Liver (tissue), 9 donors: ENCODE measurements around the gene ACTL9. TPM values are rescaled to one million over a fixed set of nuclear protein-coding genes. Genes with fewer than 3 reads are reported as not detected.

Source experiments
- DNase-seq: peaks from one replicate; pipeline ENCODE4 v3.0.0-alpha.2; 2017; ENCODE audit warnings: low spot score
- H3K27ac ChIP-seq, 2 donors: one replicate each; pipeline ENCODE4 v1.7.0; 2013; ENCODE audit warnings: inconsistent platforms in 2 of 2, low read length in 2 of 2, control low read depth in 1 of 2, low read depth in 1 of 2, mild to moderate bottlenecking in 1 of 2
- H3K27me3 ChIP-seq, 4 donors: one replicate each; pipeline versions ENCODE4 v1.6.1 to v1.7.0; 2013; ENCODE audit warnings: low read length in 3 of 4, inconsistent platforms in 1 of 4, mild to moderate bottlenecking in 1 of 4, moderate library complexity in 1 of 4; ENCODE audit not compliant: control insufficient read depth in 4 of 4, insufficient read depth in 4 of 4
- H3K36me3 ChIP-seq, 4 donors: one replicate each; pipeline versions ENCODE4 v1.6.1 to v1.7.0; 2013; ENCODE audit warnings: low read length in 3 of 4, mild to moderate bottlenecking in 3 of 4, low read depth in 1 of 4, moderate library complexity in 1 of 4; ENCODE audit not compliant: control insufficient read depth in 4 of 4, insufficient read depth in 3 of 4
- H3K4me1 ChIP-seq, 4 donors: one replicate each; pipeline versions ENCODE4 v1.6.1 to v1.7.0; 2013; ENCODE audit warnings: low read length in 3 of 4, mild to moderate bottlenecking in 3 of 4, moderate library complexity in 1 of 4; ENCODE audit not compliant: control insufficient read depth in 4 of 4, insufficient read depth in 4 of 4
- H3K4me3 ChIP-seq, 3 donors: one replicate each; pipeline versions ENCODE4 v1.6.1 to v1.7.0; 2013; ENCODE audit warnings: low read length in 3 of 3, control low read depth in 1 of 3, low read depth in 1 of 3, mild to moderate bottlenecking in 1 of 3
- H3K9ac ChIP-seq, 2 donors: one replicate each; pipeline ENCODE4 v1.7.0; 2013; ENCODE audit warnings: low read length in 2 of 2, mild to moderate bottlenecking in 2 of 2, moderate library complexity in 2 of 2, control low read depth in 1 of 2, low read depth in 1 of 2
- H3K9me3 ChIP-seq, 4 donors: one replicate each; pipeline versions ENCODE4 v1.6.1 to v1.7.0; 2013; ENCODE audit warnings: low read length in 3 of 4; ENCODE audit not compliant: control insufficient read depth in 4 of 4
- ATF3 ChIP-seq: IDR thresholded peaks from 2 replicates; pipeline ENCODE4 v1.6.1; 2016; ENCODE audit warnings: antibody characterized with exemption
- EGR1 ChIP-seq, 2 donors: IDR thresholded peaks; 2 replicates each; pipeline ENCODE4 v1.6.1; 2016 to 2018; ENCODE audit warnings: antibody characterized with exemption in 2 of 2, low read depth in 2 of 2
- FOXA1 ChIP-seq: IDR thresholded peaks from 2 replicates; pipeline ENCODE4 v1.6.1; 2016; ENCODE audit warnings: antibody characterized with exemption
- FOXA2 ChIP-seq: IDR thresholded peaks from 2 replicates; pipeline ENCODE4 v1.6.1; 2016; ENCODE audit warnings: antibody characterized with exemption
- GABPA ChIP-seq, 2 donors: IDR thresholded peaks in 1 of 2; conservative IDR thresholded peaks in 1 of 2; 2 replicates each; pipeline ENCODE4 v1.6.1; 2016; ENCODE audit warnings: antibody characterized with exemption in 2 of 2, mild to moderate bottlenecking in 1 of 2, moderate library complexity in 1 of 2
- HNF4A ChIP-seq, 2 donors: conservative IDR thresholded peaks; 2 replicates each; pipeline ENCODE4 v1.6.1; 2016; ENCODE audit warnings: antibody characterized with exemption in 2 of 2, mild to moderate bottlenecking in 2 of 2
- HNF4G ChIP-seq: IDR thresholded peaks from 2 replicates; pipeline ENCODE4 v1.6.1; 2016; ENCODE audit warnings: antibody characterized with exemption
- JUND ChIP-seq, 2 donors: IDR thresholded peaks; 2 replicates each; pipeline ENCODE4 v1.6.1; 2016; ENCODE audit warnings: antibody characterized with exemption in 2 of 2
- NR2F2 ChIP-seq: IDR thresholded peaks from 2 replicates; pipeline ENCODE4 v1.6.1; 2016; ENCODE audit warnings: antibody characterized with exemption
- RAD21 ChIP-seq, 2 donors: IDR thresholded peaks; 2 replicates each; pipeline ENCODE4 v1.6.1; 2016; ENCODE audit warnings: antibody characterized with exemption in 2 of 2, mild to moderate bottlenecking in 2 of 2
- REST ChIP-seq: IDR thresholded peaks from 2 replicates; pipeline ENCODE4 v1.6.1; 2016; ENCODE audit warnings: antibody characterized with exemption, mild to moderate bottlenecking
- RXRA ChIP-seq, 2 donors: IDR thresholded peaks; 2 replicates each; pipeline ENCODE4 v1.6.1; 2017 to 2018; ENCODE audit warnings: antibody characterized with exemption in 2 of 2, mild to moderate bottlenecking in 1 of 2
- SP1 ChIP-seq: IDR thresholded peaks from 2 replicates; pipeline ENCODE4 v1.6.1; 2018; ENCODE audit warnings: antibody characterized with exemption, mild to moderate bottlenecking
- TAF1 ChIP-seq: conservative IDR thresholded peaks from 2 replicates; pipeline ENCODE4 v1.6.1; 2016; ENCODE audit warnings: antibody characterized with exemption, mild to moderate bottlenecking
- YY1 ChIP-seq: IDR thresholded peaks from 2 replicates; pipeline ENCODE4 v1.6.1; 2016; ENCODE audit warnings: antibody characterized with exemption, mild to moderate bottlenecking
- WGBS: extraction: QIAGEN DNeasy Blood & Tissue Kit; methylation state at CpG from one replicate; pipeline ENCODE4 v1.1.7; 2013; 5-methylcytosine and 5-hydroxymethylcytosine counted together
- polyA plus RNA-seq, 2 donors: library from polyadenylated mRNA; stranded (reverse) in 1 of 2; unstranded in 1 of 2; fragments of 200-250 nt in 1 of 2; fragments of >200 nt in 1 of 2; fragmentation: Nextera tagmentation in 1 of 2; extraction: Ambion mirVana in 1 of 2; gene quantifications; one replicate each; pipeline versions ENCODE4 v1.2.1 to v1.2.3, GENCODE V29; 2013 to 2015
- total RNA-seq, 2 donors: library from RNA; depleted of rRNA; stranded (reverse); fragments of >200 nt; gene quantifications; one replicate each; pipeline ENCODE4 v1.2.3, GENCODE V29; 2014
- TF ChIP-seq, protein P1 (sequence below): IDR thresholded peaks from 2 replicates; pipeline ENCODE4 v1.6.1; 2016; ENCODE audit warnings: antibody characterized with exemption
- TF ChIP-seq, protein P2 (sequence below): IDR thresholded peaks from 2 replicates; pipeline ENCODE4 v1.6.1; 2016; ENCODE audit warnings: antibody characterized with exemption
- TF ChIP-seq, protein P3 (sequence below): fragments of 150-350 bp; IDR thresholded peaks from 2 replicates; pipeline ENCODE4 v1.5.1; 2017; ENCODE audit warnings: improper control_type of control experiment, low read depth, low read length; ENCODE audit not compliant: missing input control
- donor health status: healthy.
- donor health status: healthy.
- donor health status: healthy.
- donor health status: healthy.
- donor health status: healthy.

Gene ACTL9
- total and polyA plus RNA-seq, 4 donors = not detected

DNA sequence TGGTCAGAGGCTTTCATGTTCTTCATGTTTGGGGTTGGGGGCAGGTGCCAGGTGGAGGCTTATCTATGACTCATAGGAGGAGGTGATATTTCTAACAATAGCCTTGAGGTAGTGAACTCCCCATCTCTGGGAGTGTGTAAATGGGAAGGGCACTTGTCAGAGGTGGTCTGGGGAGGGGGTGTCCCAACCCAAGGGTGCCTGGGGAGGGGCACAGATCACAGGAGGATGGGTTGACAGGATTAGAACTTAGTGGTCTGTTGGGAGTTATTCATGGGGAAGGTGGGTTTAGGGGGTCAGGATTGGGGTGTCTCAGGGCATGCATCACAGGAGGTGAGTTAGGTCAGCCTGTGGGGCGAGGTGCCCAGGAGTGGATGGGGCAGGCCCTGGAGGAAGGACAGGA lies 1.6 kb downstream of the ACTL9 start:
- Histone ChIP-seq H3K4me3 (no peak overlapping the region), H3K4me1 (no peaks in the 10 kb centered on the region), H3K36me3 (no peaks in the 10 kb centered on the region), H3K9ac (no peak overlapping the region), H3K27ac (no peak overlapping the region), H3K27me3 (peaks cover 0 to 6% (median 3%) of the 10 kb centered on the region in 4 donors), H3K9me3 (no peaks in the 10 kb centered on the region)
- no peak for DNase-seq
- TF ChIP-seq FOXA2 = no peak
- no peak for TF ChIP-seq TAF1
- TF ChIP-seq YY1 = no peak
- no peak for TF ChIP-seq EGR1 (IDR thresholded peaks at IDR 0.05; ENCODE audit: low read depth in 2 of 2)
- no peak for TF ChIP-seq RAD21 (IDR thresholded peaks at IDR 0.05)
- no peak for TF ChIP-seq GABPA (IDR thresholded peaks at IDR 0.05 in 1 of 2, conservative IDR thresholded peaks at IDR 0.05 in 1 of 2)
- TF ChIP-seq SP1 = no peak
- no peak for TF ChIP-seq NR2F2
- no peak for TF ChIP-seq FOXA1
- no peak for TF ChIP-seq HNF4A (conservative IDR thresholded peaks at IDR 0.05)
- TF ChIP-seq, protein P1, sequence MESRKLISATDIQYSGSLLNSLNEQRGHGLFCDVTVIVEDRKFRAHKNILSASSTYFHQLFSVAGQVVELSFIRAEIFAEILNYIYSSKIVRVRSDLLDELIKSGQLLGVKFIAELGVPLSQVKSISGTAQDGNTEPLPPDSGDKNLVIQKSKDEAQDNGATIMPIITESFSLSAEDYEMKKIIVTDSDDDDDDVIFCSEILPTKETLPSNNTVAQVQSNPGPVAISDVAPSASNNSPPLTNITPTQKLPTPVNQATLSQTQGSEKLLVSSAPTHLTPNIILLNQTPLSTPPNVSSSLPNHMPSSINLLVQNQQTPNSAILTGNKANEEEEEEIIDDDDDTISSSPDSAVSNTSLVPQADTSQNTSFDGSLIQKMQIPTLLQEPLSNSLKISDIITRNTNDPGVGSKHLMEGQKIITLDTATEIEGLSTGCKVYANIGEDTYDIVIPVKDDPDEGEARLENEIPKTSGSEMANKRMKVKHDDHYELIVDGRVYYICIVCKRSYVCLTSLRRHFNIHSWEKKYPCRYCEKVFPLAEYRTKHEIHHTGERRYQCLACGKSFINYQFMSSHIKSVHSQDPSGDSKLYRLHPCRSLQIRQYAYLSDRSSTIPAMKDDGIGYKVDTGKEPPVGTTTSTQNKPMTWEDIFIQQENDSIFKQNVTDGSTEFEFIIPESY = no peak
- TF ChIP-seq HNF4G = no peak
- TF ChIP-seq RXRA (IDR thresholded peaks at IDR 0.05) = no peak
- no peak for TF ChIP-seq ATF3
- TF ChIP-seq REST = no peak
- 52% methylated on average over 1 of the region's 1 CpG for WGBS

GRCh38 chr19:8695911-8696310 lies 2.7 kb downstream of the ACTL9 start:
- 67% methylated on average over 6 of the region's 6 CpGs for WGBS
- Histone ChIP-seq H3K36me3 (no peaks in the 10 kb centered on the region), H3K4me1 (no peaks in the 10 kb centered on the region), H3K27me3 (peaks cover 0 to 5% (median 3%) of the 10 kb centered on the region in 4 donors), H3K9ac (no peak overlapping the region), H3K9me3 (no peaks in the 10 kb centered on the region), H3K27ac (no peak overlapping the region), H3K4me3 (no peak overlapping the region)
- no peak for DNase-seq
- TF ChIP-seq HNF4A (conservative IDR thresholded peaks at IDR 0.05) = no peak
- TF ChIP-seq JUND (IDR thresholded peaks at IDR 0.05) = no peak
- no peak for TF ChIP-seq HNF4G
- no peak for TF ChIP-seq EGR1 (IDR thresholded peaks at IDR 0.05; ENCODE audit: low read depth in 2 of 2)
- TF ChIP-seq RXRA (IDR thresholded peaks at IDR 0.05) = no peak
- no peak for TF ChIP-seq REST
- TF ChIP-seq, protein P1 = no peak
- no peak for TF ChIP-seq NR2F2
- TF ChIP-seq FOXA1 = no peak
- no peak for TF ChIP-seq ATF3
- no peak for TF ChIP-seq FOXA2
- no peak for TF ChIP-seq YY1
- no peak for TF ChIP-seq RAD21 (IDR thresholded peaks at IDR 0.05)
- no peak for TF ChIP-seq TAF1
- TF ChIP-seq, protein P2, sequence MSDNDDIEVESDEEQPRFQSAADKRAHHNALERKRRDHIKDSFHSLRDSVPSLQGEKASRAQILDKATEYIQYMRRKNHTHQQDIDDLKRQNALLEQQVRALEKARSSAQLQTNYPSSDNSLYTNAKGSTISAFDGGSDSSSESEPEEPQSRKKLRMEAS = no peak
- TF ChIP-seq, protein P3, sequence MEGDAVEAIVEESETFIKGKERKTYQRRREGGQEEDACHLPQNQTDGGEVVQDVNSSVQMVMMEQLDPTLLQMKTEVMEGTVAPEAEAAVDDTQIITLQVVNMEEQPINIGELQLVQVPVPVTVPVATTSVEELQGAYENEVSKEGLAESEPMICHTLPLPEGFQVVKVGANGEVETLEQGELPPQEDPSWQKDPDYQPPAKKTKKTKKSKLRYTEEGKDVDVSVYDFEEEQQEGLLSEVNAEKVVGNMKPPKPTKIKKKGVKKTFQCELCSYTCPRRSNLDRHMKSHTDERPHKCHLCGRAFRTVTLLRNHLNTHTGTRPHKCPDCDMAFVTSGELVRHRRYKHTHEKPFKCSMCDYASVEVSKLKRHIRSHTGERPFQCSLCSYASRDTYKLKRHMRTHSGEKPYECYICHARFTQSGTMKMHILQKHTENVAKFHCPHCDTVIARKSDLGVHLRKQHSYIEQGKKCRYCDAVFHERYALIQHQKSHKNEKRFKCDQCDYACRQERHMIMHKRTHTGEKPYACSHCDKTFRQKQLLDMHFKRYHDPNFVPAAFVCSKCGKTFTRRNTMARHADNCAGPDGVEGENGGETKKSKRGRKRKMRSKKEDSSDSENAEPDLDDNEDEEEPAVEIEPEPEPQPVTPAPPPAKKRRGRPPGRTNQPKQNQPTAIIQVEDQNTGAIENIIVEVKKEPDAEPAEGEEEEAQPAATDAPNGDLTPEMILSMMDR = no peak
